GM12878 (cell line): ENCODE measurements around the gene TTC23. TPM values are rescaled to one million over a fixed set of nuclear protein-coding genes. Genes with fewer than 3 reads are reported as not detected.

Experiments
- ATAC-seq: fragments of 200-7000 bp; cut with Tn5 transposase; 3 replicates; pipeline ENCODE4 v1.9.1; 2020; ENCODE audit warnings: mild to moderate bottlenecking, moderate library complexity
- BruUV-seq: library from RNA; stranded (reverse); fragments of 400-500 nt; replicated peaks from 2 replicates; lab custom pipeline; 2021; lab: Mats Ljungman, UMichigan
- CTCF ChIA-PET: fragments of 300-600 bp; sonication (Branson Sonifier 250); formaldehyde crosslinking; extraction: SDS; loops from one replicate; lab custom pipeline; 2021; ENCODE audit warnings: inconsistent platforms; lab: Yijun Ruan, JAX
- POLR2A ChIA-PET: fragments of 350-600 bp; formaldehyde crosslinking; extraction: SDS; loops from one replicate; lab custom pipeline; 2021; ENCODE audit warnings: inconsistent platforms; lab: Charles Lee
- RAD21 ChIA-PET: fragments of 300-600 bp; sonication (Branson Sonifier 250); formaldehyde crosslinking; loops from one replicate; lab custom pipeline; 2023; ENCODE audit warnings: antibody characterized with exemption; ENCODE audit not compliant: unreplicated experiment; lab: Charles Lee
- SMC1A ChIA-PET: fragments of 300-600 bp; sonication (Branson Sonifier 250); formaldehyde crosslinking; loops from one replicate; lab custom pipeline; 2023; ENCODE audit not compliant: unreplicated experiment, uncharacterized antibody; lab: Charles Lee
- DNase-seq: peaks from one replicate; pipeline ENCODE4 v3.0.0-alpha.2; 2011; ENCODE audit warnings: low read depth, low spot score
- FAIRE-seq: peaks from 3 replicates; lab custom pipeline; 2011; peaks lifted over from hg19 to GRCh38; lab: Jason Lieb, UNC
- H2AFZ ChIP-seq: 2 replicates; pipeline ENCODE4 v1.6.0; 2011; ENCODE audit warnings: low read depth, low read length, control low read depth; ENCODE audit not compliant: control insufficient read depth
- H3K27ac ChIP-seq: 2 replicates; pipeline ENCODE4 v1.5.1; 2011; ENCODE audit warnings: control low read depth; ENCODE audit not compliant: control insufficient read depth, insufficient read depth
- H3K27me3 ChIP-seq, 2 experiments: replicated peaks in 1 of 2; 2 replicates each; pipeline versions ENCODE4 v1.6.0 to v1.6.1; 2011; ENCODE audit warnings: low read length in 1 of 2; ENCODE audit not compliant: control insufficient read depth in 2 of 2, insufficient read depth in 2 of 2
- H3K36me3 ChIP-seq, 2 experiments: 2 replicates each; pipeline ENCODE4 v1.5.1; 2011; ENCODE audit warnings: low read length in 1 of 2; ENCODE audit not compliant: control insufficient read depth in 2 of 2, insufficient read depth in 2 of 2
- H3K4me1 ChIP-seq: 2 replicates; pipeline ENCODE4 v1.6.1; 2011; ENCODE audit warnings: mild to moderate bottlenecking, low read length, moderate library complexity, mixed read lengths; ENCODE audit not compliant: control insufficient read depth, insufficient read depth
- H3K4me2 ChIP-seq: 2 replicates; pipeline ENCODE4 v1.6.0; 2011; ENCODE audit warnings: control low read depth; ENCODE audit not compliant: control insufficient read depth, insufficient read depth
- H3K4me3 ChIP-seq: fragments of 200-600 bp; sonication (generic); 2 replicates; pipeline ENCODE4 v1.5.1; 2016
- H3K79me2 ChIP-seq: 2 replicates; pipeline ENCODE4 v1.6.0; 2011; ENCODE audit warnings: low read length; ENCODE audit not compliant: control insufficient read depth, insufficient read depth
- H3K9ac ChIP-seq: 2 replicates; pipeline ENCODE4 v1.8.0; 2011; ENCODE audit warnings: low read length, control low read depth, mixed read lengths; ENCODE audit not compliant: control insufficient read depth, insufficient read depth
- H3K9me3 ChIP-seq: replicated peaks from 3 replicates; pipeline ENCODE4 v1.5.1; 2011; ENCODE audit warnings: mild to moderate bottlenecking, low read length; ENCODE audit not compliant: control insufficient read depth, insufficient read depth
- H4K20me1 ChIP-seq: 2 replicates; pipeline ENCODE4 v1.6.0; 2011; ENCODE audit not compliant: control insufficient read depth, insufficient read depth
- CEBPB ChIP-seq, 2 experiments: fragments of 150-350 bp in 1 of 2; IDR thresholded peaks; 2 replicates each; pipeline ENCODE4 v1.6.1; 2012 to 2014; ENCODE audit warnings: low read depth in 2 of 2, low read length in 2 of 2, borderline replicate concordance in 1 of 2, inconsistent platforms in 1 of 2
- ETV6 ChIP-seq, 2 experiments: fragments of 450-650 bp in 1 of 2; IDR thresholded peaks in 1 of 2; conservative IDR thresholded peaks in 1 of 2; 2 replicates each; pipeline ENCODE4 v1.6.1; 2014; ENCODE audit warnings: antibody characterized with exemption in 1 of 2, borderline replicate concordance in 1 of 2, low read depth in 1 of 2, mild to moderate bottlenecking in 1 of 2, moderate library complexity in 1 of 2
- IRF5 ChIP-seq: fragments of 450-650 bp; IDR thresholded peaks from 2 replicates; pipeline ENCODE4 v1.6.1; 2017; ENCODE audit warnings: borderline replicate concordance
- JUND ChIP-seq: IDR thresholded peaks from 2 replicates; pipeline ENCODE4 v1.6.1; 2012; ENCODE audit warnings: low read depth, mild to moderate bottlenecking, low read length, improper control_type of control experiment, moderate library complexity
- MYC ChIP-seq: IDR thresholded peaks from 2 replicates; pipeline ENCODE4 v1.6.1; 2011; ENCODE audit warnings: mild to moderate bottlenecking, low read length, moderate library complexity, inconsistent platforms; ENCODE audit not compliant: insufficient read depth, insufficient replicate concordance, insufficient read length, severe bottlenecking
- NRF1 ChIP-seq: conservative IDR thresholded peaks from 2 replicates; pipeline ENCODE4 v1.6.1; 2011; ENCODE audit warnings: mild to moderate bottlenecking, low read depth, low read length, improper control_type of control experiment
- PKNOX1 ChIP-seq: fragments of 450-650 bp; IDR thresholded peaks from 2 replicates; pipeline ENCODE4 v1.6.1; 2016; ENCODE audit warnings: mild to moderate bottlenecking
- POLR2AphosphoS5 ChIP-seq: IDR thresholded peaks from 2 replicates; pipeline ENCODE4 v1.6.1; 2011; ENCODE audit warnings: mild to moderate bottlenecking, low read length, inconsistent platforms
- WGBS: methylation state at CpG from one replicate; pipeline ENCODE4 v1.1.6; 2016; ENCODE audit warnings: low lambda C conversion rate; ENCODE audit not compliant: insufficient replicate concordance, insufficient coverage; ENCODE audit errors: missing lambda C conversion rate; 5-methylcytosine and 5-hydroxymethylcytosine counted together
- in situ Hi-C: fragments of 300-500 bp; cut with MboI; formaldehyde crosslinking; loops from 9 replicates; pipeline ENCODE4 v1.14.3; 2018; ENCODE audit warnings: mixed read lengths
- intact Hi-C: fragments of 100-400 bp; cut with micrococcal nuclease; formaldehyde crosslinking; loops from one replicate; pipeline ENCODE4 v1.14.2; 2022; ENCODE audit not compliant: unreplicated experiment
- polyA plus RNA-seq, 11 experiments: library from polyadenylated mRNA; depleted of rRNA in 4 of 11; unstranded in 6 of 11; stranded (reverse) in 5 of 11; fragments of >200 nt; fragmentation: Nextera tagmentation in 4 of 11; fragmentation: Illumina TruSeq in 1 of 11; extraction: Ambion mirVana in 4 of 11; extraction: Trizol in 1 of 11; gene quantifications; 1 replicate in 1 of 11; 2 replicates in 10 of 11; pipeline versions ENCODE4 v1.2.1 to v1.2.3, GENCODE V29; 2011 to 2016; ENCODE audit warnings: inconsistent platforms in 2 of 11, missing spikeins in 2 of 11, low read depth in 1 of 11
- total RNA-seq, 4 experiments: library from RNA; depleted of rRNA in 3 of 4; stranded (reverse); fragments of >200 nt in 3 of 4; fragmentation: Illumina TruSeq in 1 of 4; extraction: Trizol in 1 of 4; gene quantifications; 2 replicates each; pipeline versions ENCODE4 v1.2.1 to v1.2.3, GENCODE V29; 2013 to 2021

Gene TTC23
- total and polyA plus RNA-seq, 10 of the 15 experiments (the other 5 are each of a cell fraction or from before 2014, with no cell fraction given) = 1.2 to 9.0 (median 6.5) TPM

GRCh38 chr15:99101501-99101900 is 147.9 kb downstream of the TTC23 start:
- SMC1A ChIA-PET = interaction anchor here (0.7 to 4.4 kb wide), 16 partner anchors 9 to 603 kb away, joined by 3 to 45 read pairs (median 4); no protein-coding TSS in a partner anchor
- intact Hi-C loops = loop anchor here (10.0 kb wide), 1 partner anchor 653 kb away; no protein-coding TSS in a partner anchor
- BruUV-seq = no TSS peak
- TF ChIP-seq NRF1 = no peak
- no peak for TF ChIP-seq JUND
- TF ChIP-seq IRF5 = no peak
- TF ChIP-seq ETV6 (conservative IDR thresholded peaks at IDR 0.05 in 1 of 2, IDR thresholded peaks at IDR 0.05 in 1 of 2; ENCODE audit: borderline replicate concordance in 1 of 2, low read depth in 1 of 2) = no peak
- no peak for TF ChIP-seq POLR2AphosphoS5
- no peak for TF ChIP-seq PKNOX1
- TF ChIP-seq MYC = no peak
- no peak for TF ChIP-seq CEBPB (IDR thresholded peaks at IDR 0.05; ENCODE audit: borderline replicate concordance in 1 of 2, low read depth in 2 of 2, low read length in 2 of 2)
- ATAC-seq (no peak), DNase-seq (no peak), FAIRE-seq (no peak)
- POLR2A ChIA-PET = interaction anchor here (1.1 kb wide), 1 partner anchor 153 kb away, joined by 3 read pairs; no protein-coding TSS in a partner anchor
- no peak overlapping the region for H3K4me2 ChIP-seq
- 32% methylated on average over 7 of the region's 7 CpGs for WGBS
- H3K79me2 ChIP-seq = no peaks in the 10 kb centered on the region
- H3K4me1 ChIP-seq = no peaks in the 10 kb centered on the region
- no peak overlapping the region for H2AFZ ChIP-seq
- no peak overlapping the region for H3K4me3 ChIP-seq
- RAD21 ChIA-PET = interaction anchor here (0.7 to 2.3 kb wide), 8 partner anchors 11 to 632 kb away, joined by 3 to 12 read pairs (median 6); partner anchors contain the start of gene LYSMD4
- H3K9ac ChIP-seq = no peak overlapping the region
- no peak overlapping the region for H3K27ac ChIP-seq
- in situ Hi-C loops = loop anchor here (25.0 kb wide), 1 partner anchor 636 kb away; the partner anchor contains the start of gene LYSMD4
- no peaks in the 10 kb centered on the region; the same call in 2 of the 3 replicates for H3K9me3 ChIP-seq
- no peaks in the 10 kb centered on the region for H3K36me3 ChIP-seq
- H4K20me1 ChIP-seq = no peaks in the 10 kb centered on the region
- H3K27me3 ChIP-seq = peaks cover 0 to 15% of the 10 kb centered on the region in 2 experiments; a peak in 2 of 4 replicates
- CTCF ChIA-PET = interaction anchor here (0.6 to 6.7 kb wide), 32 partner anchors 9 to 655 kb away, joined by 3 to 111 read pairs (median 5); partner anchors contain the start of gene IGF1R
